Peyer's patch (tissue), 4 donors: ENCODE measurements around the gene KCNS3. TPM values are rescaled to one million over a fixed set of nuclear protein-coding genes. Genes with fewer than 3 reads are reported as not detected.

Source experiments
- DNase-seq, 3 donors: peaks; one replicate each; pipeline ENCODE4 v3.0.0-alpha.2; 2017 to 2019
- H3K27ac ChIP-seq, 4 donors: fragments of 200-600 bp; sonication (generic); one replicate each; pipeline ENCODE4 v1.5.1; 2016 to 2019
- H3K27me3 ChIP-seq, 2 donors: fragments of 200-600 bp; sonication (generic); one replicate each; pipeline ENCODE4 v1.5.1; 2019
- H3K36me3 ChIP-seq, 3 donors: fragments of 200-600 bp; sonication (generic); one replicate each; pipeline ENCODE4 v1.5.1; 2016 to 2019
- H3K4me1 ChIP-seq, 4 donors: fragments of 200-600 bp; sonication (generic); one replicate each; pipeline ENCODE4 v1.5.1; 2016 to 2019
- H3K4me3 ChIP-seq, 4 donors: fragments of 200-600 bp; sonication (generic); 1 replicate in 3 of 4; 2 replicates in 1 of 4; pipeline ENCODE4 v1.5.1; 2016 to 2019; ENCODE audit warnings: mild to moderate bottlenecking in 1 of 4
- H3K9me3 ChIP-seq, 4 donors: fragments of 200-600 bp; sonication (generic); one replicate each; pipeline ENCODE4 v1.5.1; 2016 to 2019; ENCODE audit warnings: mild to moderate bottlenecking in 1 of 4
- POLR2A ChIP-seq, 2 donors: fragments of 450-650 bp; IDR thresholded peaks; one replicate each; pipeline ENCODE4 v1.5.1; 2017; ENCODE audit warnings: antibody characterized with exemption in 2 of 2, mild to moderate bottlenecking in 2 of 2, moderate library complexity in 2 of 2
- total RNA-seq, 4 donors: library from RNA; depleted of rRNA; stranded (reverse); fragments of >200 nt; gene quantifications; one replicate each; pipeline ENCODE4 v1.1.0, GENCODE V29; 2016
- TF ChIP-seq, protein P1 (sequence below), 6 experiments: fragments of 450-650 bp in 4 of 6; fragments of 200-600 bp in 2 of 6; sonication (generic) in 1 of 6; IDR thresholded peaks; one replicate each; pipeline ENCODE4 v1.5.1; 2017 to 2019; ENCODE audit warnings: antibody characterized with exemption in 6 of 6, mild to moderate bottlenecking in 3 of 6, moderate library complexity in 1 of 6

Gene KCNS3
- total RNA-seq, 4 donors from 2014 or later, result 1.6 to 76.7 (median 12.7) TPM

DNA sequence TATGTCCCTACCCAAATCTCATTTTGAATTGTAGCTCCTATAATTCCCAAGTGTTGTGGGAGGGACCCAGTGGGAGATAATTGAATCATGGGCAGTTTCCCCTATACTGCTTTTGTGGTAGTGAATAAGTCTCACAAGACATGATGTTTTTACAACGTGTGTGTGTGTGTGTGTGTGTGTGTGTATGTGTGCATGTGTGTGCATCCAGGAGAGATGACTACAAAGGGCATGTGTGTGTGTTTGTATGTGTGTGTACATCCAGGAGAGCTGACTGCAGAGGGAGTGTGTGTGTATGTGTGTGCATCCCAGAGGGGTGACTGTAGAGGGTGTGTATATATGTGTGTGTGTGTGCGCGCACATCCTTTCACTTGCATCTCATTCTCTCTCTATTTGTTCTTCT lies 86.7 kb downstream of the KCNS3 start:
- Histone ChIP-seq H3K27ac (no peak overlapping the region), H3K4me1 (no peaks in the 10 kb centered on the region), H3K4me3 (no peak overlapping the region), H3K27me3 (no peaks in the 10 kb centered on the region), H3K36me3 (no peaks in the 10 kb centered on the region), H3K9me3 (no peaks in the 10 kb centered on the region)
- no peak for TF ChIP-seq POLR2A (IDR thresholded peaks at IDR 0.05)
- TF ChIP-seq, protein P1, sequence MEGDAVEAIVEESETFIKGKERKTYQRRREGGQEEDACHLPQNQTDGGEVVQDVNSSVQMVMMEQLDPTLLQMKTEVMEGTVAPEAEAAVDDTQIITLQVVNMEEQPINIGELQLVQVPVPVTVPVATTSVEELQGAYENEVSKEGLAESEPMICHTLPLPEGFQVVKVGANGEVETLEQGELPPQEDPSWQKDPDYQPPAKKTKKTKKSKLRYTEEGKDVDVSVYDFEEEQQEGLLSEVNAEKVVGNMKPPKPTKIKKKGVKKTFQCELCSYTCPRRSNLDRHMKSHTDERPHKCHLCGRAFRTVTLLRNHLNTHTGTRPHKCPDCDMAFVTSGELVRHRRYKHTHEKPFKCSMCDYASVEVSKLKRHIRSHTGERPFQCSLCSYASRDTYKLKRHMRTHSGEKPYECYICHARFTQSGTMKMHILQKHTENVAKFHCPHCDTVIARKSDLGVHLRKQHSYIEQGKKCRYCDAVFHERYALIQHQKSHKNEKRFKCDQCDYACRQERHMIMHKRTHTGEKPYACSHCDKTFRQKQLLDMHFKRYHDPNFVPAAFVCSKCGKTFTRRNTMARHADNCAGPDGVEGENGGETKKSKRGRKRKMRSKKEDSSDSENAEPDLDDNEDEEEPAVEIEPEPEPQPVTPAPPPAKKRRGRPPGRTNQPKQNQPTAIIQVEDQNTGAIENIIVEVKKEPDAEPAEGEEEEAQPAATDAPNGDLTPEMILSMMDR (IDR thresholded peaks at IDR 0.05), result no peak
- DNase-seq, result no peak

DNA sequence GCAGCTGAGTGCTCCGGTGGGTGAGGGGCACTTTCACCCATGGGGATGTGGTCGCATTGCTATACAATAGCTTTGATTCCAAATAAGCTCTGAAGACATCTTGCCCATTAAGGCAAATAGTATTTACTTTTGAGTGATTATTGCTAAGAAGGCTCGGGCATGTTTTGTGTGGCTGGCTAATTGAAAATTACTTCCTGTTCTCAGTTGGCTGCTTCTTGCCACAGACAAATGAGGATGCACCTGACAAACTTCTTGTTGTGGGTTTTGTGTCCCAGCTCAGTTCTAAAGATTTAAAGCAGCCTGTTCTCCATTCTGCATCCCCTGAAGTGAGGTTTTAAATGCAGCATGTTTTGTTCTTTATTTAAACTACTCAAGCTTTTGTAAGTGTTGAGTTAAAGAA lies 88.3 kb downstream of the KCNS3 start:
- no peak overlapping the region for H3K4me3 ChIP-seq
- H3K4me1 ChIP-seq, result no peaks in the 10 kb centered on the region
- no peak overlapping the region for H3K27ac ChIP-seq
- H3K36me3 ChIP-seq, result no peaks in the 10 kb centered on the region
- no peaks in the 10 kb centered on the region for H3K27me3 ChIP-seq
- H3K9me3 ChIP-seq, result no peaks in the 10 kb centered on the region
- no peak for DNase-seq
- TF ChIP-seq, protein P1 (IDR thresholded peaks at IDR 0.05), result no peak
- TF ChIP-seq POLR2A (IDR thresholded peaks at IDR 0.05), result no peak

GRCh38 chr2:17969661-17970060 lies 91.2 kb downstream of the KCNS3 start:
- DNase-seq, result no peak
- Histone ChIP-seq H3K4me3 (no peak overlapping the region), H3K9me3 (no peaks in the 10 kb centered on the region), H3K36me3 (no peaks in the 10 kb centered on the region), H3K27ac (no peak overlapping the region), H3K27me3 (no peaks in the 10 kb centered on the region), H3K4me1 (no peaks in the 10 kb centered on the region)
- TF ChIP-seq, protein P1 (IDR thresholded peaks at IDR 0.05), result no peak
- TF ChIP-seq POLR2A (IDR thresholded peaks at IDR 0.05), result no peak

- Histone ChIP-seq H3K27ac (no peak overlapping the region), H3K27me3 (no peaks in the 10 kb centered on the region), H3K4me1 (no peaks in the 10 kb centered on the region), H3K9me3 (no peaks in the 10 kb centered on the region), H3K36me3 (no peaks in the 10 kb centered on the region), H3K4me3 (no peak overlapping the region)
- TF ChIP-seq, protein P1 (IDR thresholded peaks at IDR 0.05), result no peak
- no peak for TF ChIP-seq POLR2A (IDR thresholded peaks at IDR 0.05)
- DNase-seq, result no peak
These were observed 93.2 kb downstream of the KCNS3 start for GRCh38 chr2:17971531-17972125.

- DNase-seq, result no peak
- Histone ChIP-seq H3K27me3 (no peaks in the 10 kb centered on the region), H3K9me3 (no peaks in the 10 kb centered on the region), H3K27ac (no peak overlapping the region), H3K4me3 (no peak overlapping the region), H3K4me1 (no peaks in the 10 kb centered on the region), H3K36me3 (no peaks in the 10 kb centered on the region)
- TF ChIP-seq, protein P1 (IDR thresholded peaks at IDR 0.05), result no peak
- TF ChIP-seq POLR2A (IDR thresholded peaks at IDR 0.05), result no peak
These were observed 94.5 kb downstream of the KCNS3 start for GRCh38 chr2:17972991-17973390.

GRCh38 chr2:17975401-17975800 lies 96.9 kb downstream of the KCNS3 start:
- Histone ChIP-seq H3K27me3 (no peaks in the 10 kb centered on the region), H3K27ac (no peak overlapping the region), H3K4me3 (no peak overlapping the region), H3K36me3 (no peaks in the 10 kb centered on the region), H3K4me1 (no peaks in the 10 kb centered on the region), H3K9me3 (no peaks in the 10 kb centered on the region)
- DNase-seq, result no peak
- no peak for TF ChIP-seq POLR2A (IDR thresholded peaks at IDR 0.05)
- TF ChIP-seq, protein P1 (IDR thresholded peaks at IDR 0.05), result no peak
